Ramos (cell line): ENCODE results near the gene MRPL42.
"Not testable (repeated sequence)": the region's sequence is repeated elsewhere in the genome, so short reads cannot be mapped to it uniquely, and the experiment has no call there.

Experiments
- in situ Hi-C: fragments of 300-500 bp; cut with MboI; formaldehyde crosslinking; loops from one replicate; pipeline ENCODE4 v1.14.3; 2022; ENCODE audit warnings: low sequenced_read_pairs; ENCODE audit not compliant: unreplicated experiment

The MRPL42 gene

GRCh38 chr12:93467351-93468007 lies at the start of gene MRPL42:
Gene MRPL42, plus strand, starts transcription at chr12:93467514. Its CDS starts 1,772 bp downstream, at chr12:93469286.
- in situ Hi-C loops: no loop called here

- in situ Hi-C loops: no loop called here
Measured at GRCh38 chr12:93417967-93418480, 49.3 kb upstream of the MRPL42 start.

- in situ Hi-C loops: no loop called here
Measured at GRCh38 chr12:93419388-93420034, 47.8 kb upstream of the MRPL42 start.

- in situ Hi-C loops: no loop called here
Measured at GRCh38 chr12:93422050-93422449, 45.3 kb upstream of the MRPL42 start.

- in situ Hi-C loops: no loop called here
Measured at GRCh38 chr12:93425736-93426411, 41.4 kb upstream of the MRPL42 start.

GRCh38 chr12:93426412-93426805 lies 40.9 kb upstream of the MRPL42 start:
- in situ Hi-C loops: no loop called here

GRCh38 chr12:93427779-93428564 lies 39.3 kb upstream of the MRPL42 start:
- in situ Hi-C loops: no loop called here

- in situ Hi-C loops: no loop called here
Measured at GRCh38 chr12:93429448-93429847, 37.9 kb upstream of the MRPL42 start.

- in situ Hi-C loops: no loop called here
Measured at GRCh38 chr12:93429852-93430251, 37.5 kb upstream of the MRPL42 start.

- in situ Hi-C loops: no loop called here
Measured at GRCh38 chr12:93430280-93430679, 37.0 kb upstream of the MRPL42 start.

GRCh38 chr12:93432031-93432430 lies 35.3 kb upstream of the MRPL42 start:
- in situ Hi-C loops: not testable (repeated sequence)

- in situ Hi-C loops: no loop called here
Measured at GRCh38 chr12:93434256-93434865, 33.0 kb upstream of the MRPL42 start.

GRCh38 chr12:93438266-93439050 lies 28.9 kb upstream of the MRPL42 start:
- in situ Hi-C loops: no loop called here

- in situ Hi-C loops: no loop called here
Measured at GRCh38 chr12:93440043-93440835, 27.1 kb upstream of the MRPL42 start.

- in situ Hi-C loops: no loop called here
Measured at GRCh38 chr12:93441081-93441616, 26.2 kb upstream of the MRPL42 start.

- in situ Hi-C loops: no loop called here
Measured at GRCh38 chr12:93441617-93442410, 25.5 kb upstream of the MRPL42 start, which contains the start of gene UBE2N. Gene UBE2N, minus strand, starts transcription at chr12:93441947. Its CDS starts 63 bp downstream, at chr12:93441884.
